GM19239 (cell line): ENCODE data around the gene PDILT.

ENCODE experiments used
- DNase-seq: peaks from one replicate; pipeline ENCODE4 v3.0.0; 2011; ENCODE audit warnings: low spot score; ENCODE audit not compliant: insufficient read length
- FAIRE-seq: peaks from 2 replicates; lab custom pipeline; 2011; peaks lifted over from hg19 to GRCh38; lab: Jason Lieb, UNC

The PDILT gene

GRCh38 chr16:20377181-20377580, 27.4 kb downstream of the PDILT start:
- FAIRE-seq (no peak), DNase-seq (no peak)

GRCh38 chr16:20372701-20373100, 31.8 kb downstream of the PDILT start:
- no peak for FAIRE-seq
- no peak for DNase-seq

- DNase-seq (no peak), FAIRE-seq (no peak)
Observed at GRCh38 chr16:20369452-20370054, 35.0 kb downstream of the PDILT start.

- DNase-seq (no peak), FAIRE-seq (no peak)
Observed at GRCh38 chr16:20364051-20364450, 40.5 kb downstream of the PDILT start.

- DNase-seq (no peak), FAIRE-seq (no peak)
Observed at GRCh38 chr16:20363191-20363590, 41.3 kb downstream of the PDILT start.

GRCh38 chr16:20359997-20360396, 44.5 kb downstream of the PDILT start:
- DNase-seq, result no peak
- no peak for FAIRE-seq

- DNase-seq, result no peak
- FAIRE-seq, result no peak
Observed at GRCh38 chr16:20355114-20355782, 49.3 kb downstream of the PDILT start.

- FAIRE-seq (no peak), DNase-seq (no peak)
Observed at GRCh38 chr16:20353379-20353778, 51.2 kb downstream of the PDILT start.

- FAIRE-seq, result no peak
Observed at GRCh38 chr16:20352615-20353014, 51.9 kb downstream of the PDILT start, which contains the start of gene UMOD. UMOD (minus strand) TSS chr16:20352715; CDS start chr16:20350737, 1,978 bp downstream.

GRCh38 chr16:20349615-20350014, 54.9 kb downstream of the PDILT start:
- FAIRE-seq, result no peak
- no peak for DNase-seq

More at GRCh38 chr16:20352615-20353014, 51.9 kb downstream of the PDILT start, which contains the start of gene UMOD:
- DNase-seq, result no peak

GRCh38 chr16:20348365-20349185, 56.0 kb downstream of the PDILT start:
- FAIRE-seq (no peak), DNase-seq (no peak)

GRCh38 chr16:20347666-20348364, 56.7 kb downstream of the PDILT start:
- FAIRE-seq (no peak), DNase-seq (no peak)

- DNase-seq, result no peak
- FAIRE-seq, result no peak
Observed at GRCh38 chr16:20344611-20345010, 59.9 kb downstream of the PDILT start.

- FAIRE-seq (no peak), DNase-seq (no peak)
Observed at GRCh38 chr16:20339744-20340143, 64.8 kb downstream of the PDILT start.

- DNase-seq (no peak), FAIRE-seq (no peak)
Observed at GRCh38 chr16:20336955-20337354, 67.6 kb downstream of the PDILT start.

GRCh38 chr16:20334396-20334795, 70.1 kb downstream of the PDILT start:
- FAIRE-seq (no peak), DNase-seq (no peak)

- FAIRE-seq, result no peak
Observed at GRCh38 chr16:20333120-20333519, 71.4 kb downstream of the PDILT start.

GRCh38 chr16:20332411-20332810, 72.1 kb downstream of the PDILT start:
- FAIRE-seq, result no peak
- DNase-seq, result no peak

More at GRCh38 chr16:20333120-20333519, 71.4 kb downstream of the PDILT start:
- DNase-seq, result no peak

GRCh38 chr16:20331635-20332034, 72.9 kb downstream of the PDILT start:
- FAIRE-seq (no peak), DNase-seq (no peak)

GRCh38 chr16:20329392-20330138, 75.0 kb downstream of the PDILT start:
- DNase-seq, result no peak
- no peak for FAIRE-seq
